ENCODE measurements around the gene FRAT1.

FRAT1 gene

GRCh38 chr10:97297556-97298222 is 21.4 kb upstream of the FRAT1 start:
- TF ChIP-seq CTCF (conservative IDR thresholded peaks at IDR 0.05; ENCODE audit: low read depth, low read length): no peak
- H3K4me3 ChIP-seq (ENCODE audit: low read length): no peak overlapping the region
- no peak for DNase-seq (ENCODE audit: low read depth)

DNA sequence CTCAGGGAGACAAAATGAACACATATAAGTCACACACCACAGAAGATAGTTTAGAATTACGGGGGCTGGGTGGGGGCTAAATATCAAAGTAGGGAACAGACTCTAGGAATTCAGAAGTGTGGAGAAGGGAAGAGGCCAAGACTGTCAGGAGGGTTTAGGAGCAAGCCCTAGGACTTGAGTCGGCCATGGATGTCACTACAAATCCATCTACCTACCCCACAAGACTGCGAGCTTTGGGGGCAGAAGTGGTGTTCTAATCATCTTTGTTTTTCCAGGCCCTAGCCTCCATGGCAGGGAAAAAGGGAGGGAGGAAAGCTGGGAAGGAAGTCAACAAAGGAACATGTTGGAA is 20.9 kb upstream of the FRAT1 start:
- TF ChIP-seq CTCF (conservative IDR thresholded peaks at IDR 0.05; ENCODE audit: low read depth, low read length): no peak
- no peak overlapping the region for H3K4me3 ChIP-seq (ENCODE audit: low read length)
- no peak for DNase-seq (ENCODE audit: low read depth)

DNA sequence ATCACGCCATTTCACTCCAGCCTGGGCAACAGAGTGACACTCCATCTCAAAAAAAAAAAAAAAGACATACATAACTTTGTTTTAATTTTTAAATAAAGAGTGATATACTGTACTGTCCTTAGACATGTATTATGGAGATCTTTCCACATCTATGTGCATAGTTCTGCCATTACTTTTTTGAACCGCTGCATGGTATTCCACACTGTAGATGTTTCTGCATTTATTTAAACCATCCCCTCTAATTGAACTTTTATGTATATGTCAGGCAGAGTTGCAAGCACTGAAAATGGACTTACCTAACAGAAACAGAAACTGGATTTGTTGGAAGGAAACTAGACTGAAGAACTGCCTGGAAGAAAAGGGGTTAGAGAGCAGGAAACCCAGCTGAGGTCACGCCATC is 18.1 kb upstream of the FRAT1 start:
- H3K4me3 ChIP-seq (ENCODE audit: low read length): no peak overlapping the region
- no peak for TF ChIP-seq CTCF (conservative IDR thresholded peaks at IDR 0.05; ENCODE audit: low read depth, low read length)
- DNase-seq (ENCODE audit: low read depth): no peak

GRCh38 chr10:97302088-97302791 is 16.8 kb upstream of the FRAT1 start:
- no peak overlapping the region for H3K4me3 ChIP-seq (ENCODE audit: low read length)
- TF ChIP-seq CTCF (conservative IDR thresholded peaks at IDR 0.05; ENCODE audit: low read depth, low read length): no peak
- DNase-seq (ENCODE audit: low read depth): no peak

GRCh38 chr10:97307441-97307840 is 11.6 kb upstream of the FRAT1 start:
- no peak overlapping the region for H3K4me3 ChIP-seq (ENCODE audit: low read length)
- DNase-seq (ENCODE audit: low read depth): no peak
- TF ChIP-seq CTCF (conservative IDR thresholded peaks at IDR 0.05; ENCODE audit: low read depth, low read length): no peak

- no peak for TF ChIP-seq CTCF (conservative IDR thresholded peaks at IDR 0.05; ENCODE audit: low read depth, low read length)
- H3K4me3 ChIP-seq (ENCODE audit: low read length): no peak overlapping the region
- DNase-seq (ENCODE audit: low read depth): no peak
Measured at GRCh38 chr10:97307866-97308780, 10.9 kb upstream of the FRAT1 start.

All from retinal pigment epithelial cell (primary cell).